ENCODE results near the gene LY6G5B. TPM values are rescaled to one million over a fixed set of nuclear protein-coding genes. Genes with fewer than 3 reads are reported as not detected.

Gene LY6G5B
- total and polyA plus RNA-seq, 9 donors = 8.5 to 28.4 (median 13.1) TPM

- H3K4me1 ChIP-seq (ENCODE audit: insufficient read depth) = no peaks in the 10 kb centered on the region
- 69 to 75% (median 71%) methylated on average over 27 of the region's 27 CpGs for WGBS, 3 donors
- H3K27ac ChIP-seq = no peak overlapping the region
- no peaks in the 10 kb centered on the region for H3K27me3 ChIP-seq
- no peaks in the 10 kb centered on the region for H3K9me3 ChIP-seq
- TF ChIP-seq EP300 (IDR thresholded peaks at IDR 0.05) (no peak), POLR2A (IDR thresholded peaks at IDR 0.05) (no peak)
- TF ChIP-seq, protein P1, sequence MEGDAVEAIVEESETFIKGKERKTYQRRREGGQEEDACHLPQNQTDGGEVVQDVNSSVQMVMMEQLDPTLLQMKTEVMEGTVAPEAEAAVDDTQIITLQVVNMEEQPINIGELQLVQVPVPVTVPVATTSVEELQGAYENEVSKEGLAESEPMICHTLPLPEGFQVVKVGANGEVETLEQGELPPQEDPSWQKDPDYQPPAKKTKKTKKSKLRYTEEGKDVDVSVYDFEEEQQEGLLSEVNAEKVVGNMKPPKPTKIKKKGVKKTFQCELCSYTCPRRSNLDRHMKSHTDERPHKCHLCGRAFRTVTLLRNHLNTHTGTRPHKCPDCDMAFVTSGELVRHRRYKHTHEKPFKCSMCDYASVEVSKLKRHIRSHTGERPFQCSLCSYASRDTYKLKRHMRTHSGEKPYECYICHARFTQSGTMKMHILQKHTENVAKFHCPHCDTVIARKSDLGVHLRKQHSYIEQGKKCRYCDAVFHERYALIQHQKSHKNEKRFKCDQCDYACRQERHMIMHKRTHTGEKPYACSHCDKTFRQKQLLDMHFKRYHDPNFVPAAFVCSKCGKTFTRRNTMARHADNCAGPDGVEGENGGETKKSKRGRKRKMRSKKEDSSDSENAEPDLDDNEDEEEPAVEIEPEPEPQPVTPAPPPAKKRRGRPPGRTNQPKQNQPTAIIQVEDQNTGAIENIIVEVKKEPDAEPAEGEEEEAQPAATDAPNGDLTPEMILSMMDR (IDR thresholded peaks at IDR 0.05) = no peak
- intact Hi-C loops (cut with DNase I) = no loop called here
- no peak for DNase-seq
- H3K4me3 ChIP-seq = no peak overlapping the region
- H3K36me3 ChIP-seq = peaks cover 3% of the 10 kb centered on the region
Observed at GRCh38 chr6:31636698-31637596, 32.8 kb upstream of the LY6G5B start.

- intact Hi-C loops (cut with DNase I) = no loop called here
- WGBS, 3 donors = 63 to 73% (median 64%) methylated on average over 9 of the region's 9 CpGs
- Histone ChIP-seq H3K36me3 (peaks cover 3% of the 10 kb centered on the region), H3K27me3 (no peaks in the 10 kb centered on the region), H3K4me1 (ENCODE audit: insufficient read depth) (no peaks in the 10 kb centered on the region), H3K9me3 (no peaks in the 10 kb centered on the region), H3K27ac (no peak overlapping the region), H3K4me3 (no peak overlapping the region)
- TF ChIP-seq EP300 (IDR thresholded peaks at IDR 0.05) (no peak), POLR2A (IDR thresholded peaks at IDR 0.05) (no peak)
- TF ChIP-seq, protein P1 (IDR thresholded peaks at IDR 0.05) = no peak
- no peak for DNase-seq
Observed at GRCh38 chr6:31639043-31639442, 30.7 kb upstream of the LY6G5B start.

GRCh38 chr6:31639449-31639861, 30.3 kb upstream of the LY6G5B start:
- Histone ChIP-seq H3K4me1 (ENCODE audit: insufficient read depth) (no peaks in the 10 kb centered on the region), H3K27me3 (no peaks in the 10 kb centered on the region), H3K27ac (no peak overlapping the region), H3K9me3 (no peaks in the 10 kb centered on the region), H3K4me3 (no peak overlapping the region), H3K36me3 (peaks cover 3% of the 10 kb centered on the region)
- 69 to 73% (median 69%) methylated on average over 10 of the region's 10 CpGs for WGBS, 3 donors
- intact Hi-C loops (cut with DNase I) = no loop called here
- TF ChIP-seq EP300 (IDR thresholded peaks at IDR 0.05) (no peak), POLR2A (IDR thresholded peaks at IDR 0.05) (no peak)
- TF ChIP-seq, protein P1 (IDR thresholded peaks at IDR 0.05) = no peak
- no peak for DNase-seq

GRCh38 chr6:31640612-31641011, 29.2 kb upstream of the LY6G5B start:
- H3K36me3 ChIP-seq = no peaks in the 10 kb centered on the region
- no peaks in the 10 kb centered on the region for H3K9me3 ChIP-seq
- no peak for DNase-seq
- TF ChIP-seq, protein P1 (IDR thresholded peaks at IDR 0.05) = no peak
- TF ChIP-seq POLR2A (IDR thresholded peaks at IDR 0.05) = no peak
- no peak for TF ChIP-seq EP300 (IDR thresholded peaks at IDR 0.05)
- no peaks in the 10 kb centered on the region for H3K27me3 ChIP-seq
- H3K4me1 ChIP-seq (ENCODE audit: insufficient read depth) = no peaks in the 10 kb centered on the region
- 91 to 96% (median 93%) methylated on average over 6 of the region's 6 CpGs for WGBS, 3 donors
- no peak overlapping the region for H3K4me3 ChIP-seq
- no peak overlapping the region for H3K27ac ChIP-seq
- intact Hi-C loops (cut with DNase I) = no loop called here

Measured in ovary (tissue), 9 donors.